ENCODE measurements around the gene ZNF568.
A peak's percentile ranks its signal among the peaks of the same experiment; 100 is the strongest.

Gene ZNF568

DNA sequence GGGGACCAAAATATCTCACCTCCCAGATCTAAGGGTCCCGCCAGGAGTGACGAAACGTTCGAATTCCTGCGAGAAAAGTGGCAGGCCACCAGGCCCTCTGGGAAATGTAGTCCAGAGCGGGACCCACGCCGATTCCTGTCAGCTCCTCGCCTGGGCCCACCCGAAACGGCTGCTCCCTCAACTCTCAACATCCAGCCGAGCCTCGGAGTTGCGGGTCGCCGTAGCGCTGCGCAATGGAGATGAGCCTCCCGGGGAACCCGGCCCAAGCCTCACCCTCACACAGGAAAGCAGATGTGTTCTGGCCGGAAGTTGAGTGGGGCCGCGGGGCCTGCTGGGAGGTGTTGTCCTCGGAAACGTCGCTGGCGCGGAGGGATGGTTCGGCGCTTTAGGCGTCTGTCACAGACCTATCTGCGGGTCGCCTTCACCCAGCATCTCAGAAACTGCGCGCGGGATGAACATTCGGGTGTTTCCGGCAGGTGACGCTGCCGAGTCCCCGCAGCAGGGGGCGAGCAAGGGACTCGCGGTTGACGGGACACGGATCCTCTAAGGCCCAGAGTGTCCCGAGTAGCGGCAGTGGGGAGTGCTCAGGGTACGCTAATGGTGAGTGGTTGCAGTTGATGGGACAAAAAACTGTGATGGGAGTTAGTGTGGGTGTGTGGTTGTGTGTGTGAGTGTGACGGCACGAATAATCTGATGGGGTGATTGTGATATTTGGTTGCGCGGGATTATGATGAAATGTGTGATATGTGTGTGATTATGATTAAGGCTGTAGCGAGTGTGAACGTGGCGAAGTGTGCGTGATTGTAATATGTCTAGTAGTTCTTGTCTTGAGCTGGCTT, at the start of gene ZNF568, which contains the start of gene ZNF829:
Gene ZNF568, plus strand, starts transcription at position 341 of the 839 bp plus-strand sequence. CDS start 6,439 bp downstream, outside the sequence.
Gene ZNF829, minus strand, starts transcription at position 300 of the 839 bp plus-strand sequence. CDS start 1,124 bp downstream, outside the sequence.
- TF ChIP-seq ARNTL (CRISPR knock-in tag; IDR thresholded peaks at IDR 0.05; ENCODE audit: borderline replicate concordance, low read depth), result no peak
- no peak for TF ChIP-seq OSR1 (CRISPR knock-in tag; IDR thresholded peaks at IDR 0.05)
- TF ChIP-seq, protein P1, sequence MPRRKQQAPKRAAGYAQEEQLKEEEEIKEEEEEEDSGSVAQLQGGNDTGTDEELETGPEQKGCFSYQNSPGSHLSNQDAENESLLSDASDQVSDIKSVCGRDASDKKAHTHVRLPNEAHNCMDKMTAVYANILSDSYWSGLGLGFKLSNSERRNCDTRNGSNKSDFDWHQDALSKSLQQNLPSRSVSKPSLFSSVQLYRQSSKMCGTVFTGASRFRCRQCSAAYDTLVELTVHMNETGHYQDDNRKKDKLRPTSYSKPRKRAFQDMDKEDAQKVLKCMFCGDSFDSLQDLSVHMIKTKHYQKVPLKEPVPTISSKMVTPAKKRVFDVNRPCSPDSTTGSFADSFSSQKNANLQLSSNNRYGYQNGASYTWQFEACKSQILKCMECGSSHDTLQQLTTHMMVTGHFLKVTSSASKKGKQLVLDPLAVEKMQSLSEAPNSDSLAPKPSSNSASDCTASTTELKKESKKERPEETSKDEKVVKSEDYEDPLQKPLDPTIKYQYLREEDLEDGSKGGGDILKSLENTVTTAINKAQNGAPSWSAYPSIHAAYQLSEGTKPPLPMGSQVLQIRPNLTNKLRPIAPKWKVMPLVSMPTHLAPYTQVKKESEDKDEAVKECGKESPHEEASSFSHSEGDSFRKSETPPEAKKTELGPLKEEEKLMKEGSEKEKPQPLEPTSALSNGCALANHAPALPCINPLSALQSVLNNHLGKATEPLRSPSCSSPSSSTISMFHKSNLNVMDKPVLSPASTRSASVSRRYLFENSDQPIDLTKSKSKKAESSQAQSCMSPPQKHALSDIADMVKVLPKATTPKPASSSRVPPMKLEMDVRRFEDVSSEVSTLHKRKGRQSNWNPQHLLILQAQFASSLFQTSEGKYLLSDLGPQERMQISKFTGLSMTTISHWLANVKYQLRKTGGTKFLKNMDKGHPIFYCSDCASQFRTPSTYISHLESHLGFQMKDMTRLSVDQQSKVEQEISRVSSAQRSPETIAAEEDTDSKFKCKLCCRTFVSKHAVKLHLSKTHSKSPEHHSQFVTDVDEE (CRISPR knock-in tag; IDR thresholded peaks at IDR 0.05), result no peak
- TF ChIP-seq TCF4 (CRISPR knock-in tag; IDR thresholded peaks at IDR 0.05; ENCODE audit: borderline replicate concordance), result peak; percentile 30; the same call in 1 of the 2 replicates
- TF ChIP-seq ZNF565 (CRISPR knock-in tag; conservative IDR thresholded peaks at IDR 0.05; ENCODE audit: low read depth), result no peak
- no peak for TF ChIP-seq POU6F1 (CRISPR knock-in tag; IDR thresholded peaks at IDR 0.05; ENCODE audit: borderline replicate concordance, low read depth)
- no peak for TF ChIP-seq RARB (CRISPR knock-in tag; IDR thresholded peaks at IDR 0.05)
- ATAC-seq, result peak; percentile 97

- ATAC-seq, result no peak
- no peak for TF ChIP-seq ZC3H10 (CRISPR knock-in tag; IDR thresholded peaks at IDR 0.05)
- TF ChIP-seq OSR1 (CRISPR knock-in tag; IDR thresholded peaks at IDR 0.05), result no peak
- no peak for TF ChIP-seq ZFP3 (CRISPR knock-in tag; IDR thresholded peaks at IDR 0.05)
- no peak for TF ChIP-seq TOX (CRISPR knock-in tag; IDR thresholded peaks at IDR 0.05; ENCODE audit: borderline replicate concordance)
- TF ChIP-seq SNAI2 (CRISPR knock-in tag; IDR thresholded peaks at IDR 0.05), result no peak
- no peak for TF ChIP-seq CSDC2 (CRISPR knock-in tag; IDR thresholded peaks at IDR 0.05)
- TF ChIP-seq ZFP30 (CRISPR knock-in tag; IDR thresholded peaks at IDR 0.05), result no peak
- no peak for TF ChIP-seq PATZ1 (CRISPR knock-in tag; IDR thresholded peaks at IDR 0.05; ENCODE audit: borderline replicate concordance)
- no peak for TF ChIP-seq ZNF70 (CRISPR knock-in tag; IDR thresholded peaks at IDR 0.05)
- TF ChIP-seq BACH2 (CRISPR knock-in tag; IDR thresholded peaks at IDR 0.05; ENCODE audit: borderline replicate concordance), result no peak
- no peak for TF ChIP-seq ISL1 (CRISPR knock-in tag; IDR thresholded peaks at IDR 0.05)
Measured at GRCh38 chr19:36876993-36877938, 38.9 kb upstream of the ZNF568 start.

- TF ChIP-seq, protein P2, sequence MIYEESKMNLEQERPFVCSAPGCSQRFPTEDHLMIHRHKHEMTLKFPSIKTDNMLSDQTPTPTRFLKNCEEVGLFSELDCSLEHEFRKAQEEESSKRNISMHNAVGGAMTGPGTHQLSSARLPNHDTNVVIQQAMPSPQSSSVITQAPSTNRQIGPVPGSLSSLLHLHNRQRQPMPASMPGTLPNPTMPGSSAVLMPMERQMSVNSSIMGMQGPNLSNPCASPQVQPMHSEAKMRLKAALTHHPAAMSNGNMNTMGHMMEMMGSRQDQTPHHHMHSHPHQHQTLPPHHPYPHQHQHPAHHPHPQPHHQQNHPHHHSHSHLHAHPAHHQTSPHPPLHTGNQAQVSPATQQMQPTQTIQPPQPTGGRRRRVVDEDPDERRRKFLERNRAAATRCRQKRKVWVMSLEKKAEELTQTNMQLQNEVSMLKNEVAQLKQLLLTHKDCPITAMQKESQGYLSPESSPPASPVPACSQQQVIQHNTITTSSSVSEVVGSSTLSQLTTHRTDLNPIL (CRISPR knock-in tag; IDR thresholded peaks at IDR 0.05; ENCODE audit: low read depth), result no peak
- TF ChIP-seq ZFP3 (CRISPR knock-in tag; IDR thresholded peaks at IDR 0.05), result no peak
- TF ChIP-seq, protein P1 (CRISPR knock-in tag; IDR thresholded peaks at IDR 0.05), result no peak
- no peak for ATAC-seq
Measured at GRCh38 chr19:36891768-36892357, 24.3 kb upstream of the ZNF568 start.

Measured in SK-N-SH treated with all-trans-retinoic acid at 6 μM for 48 hours (cell line).